K562 (cell line): Measurements from ENCODE around the gene SPIRE1. TPM values are rescaled to one million over a fixed set of nuclear protein-coding genes. Genes with fewer than 3 reads are reported as not detected.

Experiments
- ATAC-seq: fragments of 200-7000 bp; cut with Tn5 transposase; 3 replicates; pipeline ENCODE4 v1.9.1; 2020; ENCODE audit warnings: moderate library complexity
- BruUV-seq: library from RNA; stranded (reverse); fragments of 400-500 nt; replicated peaks from 2 replicates; lab custom pipeline; 2021; lab: Mats Ljungman, UMichigan
- CTCF ChIA-PET: fragments of 300-600 bp; formaldehyde crosslinking; extraction: SDS; loops from one replicate; lab custom pipeline; 2021; ENCODE audit warnings: low intra/inter-chr PET ratio; lab: Yijun Ruan, JAX
- POLR2A ChIA-PET: fragments of 300-600, 350-650 bp; sonication (Branson Sonifier 250); formaldehyde crosslinking; extraction: SDS; loops from one replicate; lab custom pipeline; 2021; ENCODE audit warnings: antibody characterized with exemption, inconsistent platforms; lab: Yijun Ruan, JAX
- DNase-seq, 4 experiments: peaks; one replicate each; pipeline versions ENCODE4 v3.0.0 to v3.0.0-alpha.2; 2011 to 2018; ENCODE audit warnings: low spot score in 3 of 4, mixed read lengths in 3 of 4; ENCODE audit errors: extremely low read depth in 1 of 4
- FAIRE-seq: peaks from 2 replicates; lab custom pipeline; 2011; peaks lifted over from hg19 to GRCh38; lab: Jason Lieb, UNC
- H2AFZ ChIP-seq: 2 replicates; pipeline ENCODE4 v1.6.0; 2011; ENCODE audit warnings: low read depth, low read length, control low read depth, inconsistent platforms
- H3K27ac ChIP-seq: fragments of 200-600 bp; 3 replicates; pipeline ENCODE4 v1.8.0; 2011; ENCODE audit warnings: low read depth, mild to moderate bottlenecking, control low read depth, inconsistent platforms, low read length, moderate library complexity, mixed read lengths; ENCODE audit errors: extremely low read depth
- H3K27me3 ChIP-seq, 2 experiments: fragments of 300-600 bp in 1 of 2; 2 replicates in 1 of 2; 3 replicates in 1 of 2; pipeline versions ENCODE4 v1.6.0 to v1.8.0; 2011; ENCODE audit warnings: inconsistent platforms in 2 of 2, low read length in 2 of 2, mild to moderate bottlenecking in 1 of 2, mixed read lengths in 1 of 2, moderate library complexity in 1 of 2; ENCODE audit not compliant: control insufficient read depth in 2 of 2, insufficient read depth in 2 of 2
- H3K36me3 ChIP-seq: fragments of 300-600 bp; 3 replicates; pipeline ENCODE4 v1.8.0; 2011; ENCODE audit warnings: mild to moderate bottlenecking, low read length, inconsistent platforms; ENCODE audit not compliant: control insufficient read depth, insufficient read depth
- H3K4me1 ChIP-seq, 2 experiments: fragments of 200-600 bp in 1 of 2; replicated peaks in 1 of 2; 2 replicates in 1 of 2; 3 replicates in 1 of 2; pipeline versions ENCODE4 v1.5.1 to v1.8.0; 2011; ENCODE audit warnings: inconsistent platforms in 2 of 2, low read length in 2 of 2, mild to moderate bottlenecking in 1 of 2, mixed read lengths in 1 of 2, moderate library complexity in 1 of 2; ENCODE audit not compliant: control insufficient read depth in 2 of 2, insufficient read depth in 2 of 2
- H3K4me2 ChIP-seq: 2 replicates; pipeline ENCODE4 v1.6.1; 2011; ENCODE audit warnings: low read length, control low read depth, inconsistent platforms, mixed read lengths; ENCODE audit not compliant: insufficient read depth
- H3K4me3 ChIP-seq: fragments of 200-600 bp; sonication (generic), shearing (Covaris generic); 2 replicates; pipeline ENCODE4 v1.5.1; 2016; ENCODE audit warnings: control low read depth, inconsistent platforms
- H3K79me2 ChIP-seq: fragments of 200-600 bp; 3 replicates; pipeline ENCODE4 v1.8.0; 2011; ENCODE audit warnings: low read length, inconsistent platforms; ENCODE audit not compliant: control insufficient read depth, insufficient read depth
- H3K9ac ChIP-seq, 2 experiments: 2 replicates each; pipeline versions ENCODE4 v1.6.0 to v1.6.1; 2011; ENCODE audit warnings: low read depth in 2 of 2, low read length in 2 of 2, control low read depth in 1 of 2, inconsistent platforms in 1 of 2, mild to moderate bottlenecking in 1 of 2, mixed read lengths in 1 of 2; ENCODE audit not compliant: insufficient read depth in 1 of 2
- H3K9me1 ChIP-seq: one replicate; pipeline ENCODE4 v1.6.0; 2011; ENCODE audit warnings: inconsistent platforms, mild to moderate bottlenecking, low read length, moderate library complexity; ENCODE audit not compliant: control insufficient read depth, insufficient read depth
- H3K9me3 ChIP-seq: replicated peaks from 2 replicates; pipeline ENCODE4 v1.5.1; 2011; ENCODE audit warnings: low read depth, low read length, inconsistent platforms; ENCODE audit not compliant: control insufficient read depth, insufficient read depth
- H4K20me1 ChIP-seq: replicated peaks from 2 replicates; pipeline ENCODE4 v1.6.1; 2011; ENCODE audit warnings: low read length, inconsistent platforms, mixed read lengths; ENCODE audit not compliant: control insufficient read depth, insufficient read depth
- CEBPB ChIP-seq: fragments of 450-650 bp; IDR thresholded peaks from 2 replicates; pipeline ENCODE4 v1.6.1; 2016; ENCODE audit warnings: missing genetic modification characterization, missing compliant biosample characterization
- ZNF589 ChIP-seq: fragments of 200-800 bp; sonication (Bioruptor generic); IDR thresholded peaks from 2 replicates; pipeline ENCODE4 v1.6.1; 2016; ENCODE audit warnings: low read depth, missing genetic modification characterization, missing compliant biosample characterization
- WGBS: fragments of 100-300 bp; shearing (Covaris generic); methylation state at CpG from one replicate; pipeline ENCODE4 v1.1.6; 2016; ENCODE audit warnings: low coverage, mixed read lengths; ENCODE audit not compliant: insufficient coverage; ENCODE audit errors: missing lambda C conversion rate; 5-methylcytosine and 5-hydroxymethylcytosine counted together
- in situ Hi-C: fragments of 300-500 bp; cut with MboI; formaldehyde crosslinking; loops from 4 replicates; pipeline ENCODE4 v1.15.0; 2018; ENCODE audit warnings: inconsistent platforms, mixed read lengths
- intact Hi-C: fragments of 100-400 bp; cut with micrococcal nuclease; formaldehyde crosslinking; loops from 2 replicates; pipeline ENCODE4 v1.14.2; 2022
- polyA plus RNA-seq, 8 experiments: library from polyadenylated mRNA; depleted of rRNA in 4 of 8; stranded (reverse) in 5 of 8; unstranded in 3 of 8; fragments of >200 nt; fragmentation: Nextera tagmentation in 2 of 8; fragmentation: Illumina TruSeq in 1 of 8; extraction: Ambion mirVana in 2 of 8; extraction: Trizol in 1 of 8; gene quantifications; 2 replicates each; pipeline versions ENCODE4 v1.2.1 to v1.2.3, GENCODE V29; 2011 to 2014; ENCODE audit warnings: inconsistent platforms in 1 of 8, missing spikeins in 1 of 8
- total RNA-seq, 7 experiments: library from RNA; depleted of rRNA in 6 of 7; stranded (reverse); fragments of >200 nt in 6 of 7; fragmentation: Illumina TruSeq in 2 of 7; extraction: Trizol in 2 of 7; gene quantifications; 2 replicates each; pipeline versions ENCODE4 v1.2.1 to v1.2.3, GENCODE V29; 2011 to 2021; ENCODE audit warnings: low replicate concordance in 1 of 7
- TF ChIP-seq, protein P1 (sequence below): sonication (generic); formaldehyde crosslinking; IDR thresholded peaks from 2 replicates; pipeline ENCODE4 v1.8.0; 2023; ENCODE audit warnings: mild to moderate bottlenecking, missing genetic modification reagents

SPIRE1 gene
- total and polyA plus RNA-seq, 9 of the 15 experiments (the other 6 are each of a cell fraction or from before 2014, with no cell fraction given), result 2.9 to 14.0 (median 10.2) TPM

GRCh38 chr18:12479536-12479935, 178.4 kb downstream of the SPIRE1 start:
- Histone ChIP-seq H3K9me3 (no peaks in the 10 kb centered on the region), H3K79me2 (no peaks in the 10 kb centered on the region), H3K4me1 (peaks cover 0 to 4% of the 10 kb centered on the region in 2 experiments; a peak in 1 of 5 replicates), H3K4me3 (no peak overlapping the region), H3K9ac (no peak overlapping the region), H3K9me1 (no peaks in the 10 kb centered on the region), H3K27me3 (no peaks in the 10 kb centered on the region), H2AFZ (no peak overlapping the region), H3K27ac (no peak overlapping the region), H4K20me1 (no peaks in the 10 kb centered on the region), H3K4me2 (no peak overlapping the region), H3K36me3 (peaks cover 5% of the 10 kb centered on the region; the same call in 2 of the 3 replicates)
- ChIA-PET POLR2A (interaction anchor here (0.8 to 1.4 kb wide), 5 partner anchors 9 to 161 kb away, joined by 3 to 5 read pairs (median 3); no protein-coding TSS in a partner anchor), CTCF (no interaction called here)
- intact Hi-C loops (loop anchor here (10.0 kb wide), 1 partner anchor 175 kb away; the partner anchor contains the start of gene SPIRE1), in situ Hi-C loops (no loop called here)
- no peak for FAIRE-seq
- DNase-seq, result no peak
- TF ChIP-seq CEBPB (tag) (0 out of 2 replicates have a peak, but pooled peaks have one; percentile 21), ZNF589 (CRISPR knock-in tag) (no peak)
- TF ChIP-seq, protein P1, sequence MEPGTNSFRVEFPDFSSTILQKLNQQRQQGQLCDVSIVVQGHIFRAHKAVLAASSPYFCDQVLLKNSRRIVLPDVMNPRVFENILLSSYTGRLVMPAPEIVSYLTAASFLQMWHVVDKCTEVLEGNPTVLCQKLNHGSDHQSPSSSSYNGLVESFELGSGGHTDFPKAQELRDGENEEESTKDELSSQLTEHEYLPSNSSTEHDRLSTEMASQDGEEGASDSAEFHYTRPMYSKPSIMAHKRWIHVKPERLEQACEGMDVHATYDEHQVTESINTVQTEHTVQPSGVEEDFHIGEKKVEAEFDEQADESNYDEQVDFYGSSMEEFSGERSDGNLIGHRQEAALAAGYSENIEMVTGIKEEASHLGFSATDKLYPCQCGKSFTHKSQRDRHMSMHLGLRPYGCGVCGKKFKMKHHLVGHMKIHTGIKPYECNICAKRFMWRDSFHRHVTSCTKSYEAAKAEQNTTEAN, result no peak
- WGBS, result 50% methylated on average over 3 of the region's 3 CpGs
- no TSS peak for BruUV-seq
- peak; percentile 57 for ATAC-seq
